IPS-18c (cell line): Measurements from ENCODE around the gene GPC1.

Experiments used
- H3K4me3 ChIP-seq: 2 replicates; pipeline ENCODE4 v1.7.0; 2013; ENCODE audit warnings: low read depth, mild to moderate bottlenecking, low read length, moderate library complexity; ENCODE audit not compliant: insufficient read depth
- H3K9me3 ChIP-seq: one replicate; pipeline ENCODE4 v1.6.1; 2013; ENCODE audit warnings: mild to moderate bottlenecking, low read length, moderate library complexity; ENCODE audit not compliant: control insufficient read depth, insufficient read depth

GPC1 gene

DNA sequence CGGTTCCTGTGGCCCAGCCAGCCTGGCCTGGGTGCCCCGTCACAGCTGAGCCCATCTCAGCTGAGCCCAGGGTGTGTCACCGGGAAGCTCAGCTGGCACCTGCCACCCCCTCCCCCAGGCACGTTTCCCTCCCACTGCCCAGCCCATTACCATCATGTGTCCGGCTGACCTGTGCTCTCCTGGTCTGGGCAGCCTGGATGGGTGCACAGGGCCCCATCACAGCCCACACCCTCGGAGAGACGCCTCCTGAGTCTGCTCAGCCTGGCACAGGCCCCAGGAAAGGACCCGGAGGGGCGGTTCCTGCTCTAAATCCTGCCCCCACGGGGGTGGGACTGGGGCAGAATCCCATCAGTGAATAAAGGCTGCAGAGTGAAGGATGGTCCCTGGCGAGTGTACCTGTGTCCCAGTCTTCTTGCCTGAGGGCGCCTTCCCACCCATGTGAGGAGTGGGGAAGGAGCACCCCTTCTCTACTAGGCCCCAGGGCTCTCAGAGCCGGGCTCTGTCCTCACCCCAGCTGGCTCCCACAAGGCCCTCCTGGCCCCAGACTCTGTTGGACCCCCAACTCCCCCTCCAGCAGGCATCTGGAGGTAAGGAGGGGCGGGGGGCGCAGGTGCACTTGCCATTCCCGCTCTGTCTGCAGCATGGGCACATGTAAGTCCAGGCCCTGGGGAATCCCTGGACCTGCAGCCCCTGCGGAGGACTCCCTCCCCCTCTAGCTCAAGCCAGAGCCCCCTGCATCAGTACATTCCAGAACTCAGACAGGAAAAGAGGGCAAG lies 21.2 kb downstream of the GPC1 start:
- H3K4me3 ChIP-seq, result no peak overlapping the region

DNA sequence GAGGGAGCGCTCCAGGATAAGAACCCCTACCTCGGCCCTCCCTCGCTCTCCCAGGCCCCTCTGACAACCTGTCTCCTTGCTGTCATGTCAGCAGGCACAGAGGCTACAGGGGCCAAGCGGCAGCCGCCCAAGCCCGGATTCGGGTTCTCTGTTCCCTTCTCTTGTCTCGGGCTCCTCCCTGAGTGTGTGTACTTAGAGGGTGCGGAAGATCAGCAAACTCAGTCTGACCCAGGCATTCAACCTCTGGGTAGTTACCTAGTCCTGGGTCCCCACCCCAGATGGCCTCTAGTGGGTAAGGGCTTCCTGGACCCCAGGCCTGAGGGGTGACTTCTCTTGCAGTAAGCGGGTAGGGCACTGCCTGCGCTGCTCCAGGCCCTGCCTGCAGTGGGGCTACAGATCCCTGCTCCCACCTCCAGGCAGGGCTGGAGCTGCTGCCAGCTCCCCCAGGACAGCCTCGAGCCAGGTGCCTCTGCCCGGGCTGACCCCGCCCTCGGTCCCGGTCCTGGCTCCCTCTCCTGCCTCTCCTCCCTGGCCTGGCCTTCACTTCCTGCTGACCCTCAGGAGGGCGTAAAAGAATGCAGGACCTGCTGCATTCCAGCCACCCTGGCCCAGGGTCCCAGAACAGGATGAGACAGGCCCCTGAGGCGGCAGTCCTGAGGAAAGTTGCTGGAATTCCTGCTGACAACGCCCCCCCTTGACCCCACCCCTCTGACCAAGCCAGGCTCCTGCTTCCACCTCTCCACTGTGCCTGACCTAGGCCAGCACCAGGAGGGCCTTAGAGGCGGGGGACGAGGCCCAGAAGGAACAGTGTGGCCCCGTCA lies 22.0 kb downstream of the GPC1 start:
- Histone ChIP-seq H3K9me3 (peaks cover 2% of the 10 kb centered on the region), H3K4me3 (no peak overlapping the region)

More for the DNA sequence above, 21.2 kb downstream of the GPC1 start:
- H3K9me3 ChIP-seq, result peaks cover 2% of the 10 kb centered on the region

DNA sequence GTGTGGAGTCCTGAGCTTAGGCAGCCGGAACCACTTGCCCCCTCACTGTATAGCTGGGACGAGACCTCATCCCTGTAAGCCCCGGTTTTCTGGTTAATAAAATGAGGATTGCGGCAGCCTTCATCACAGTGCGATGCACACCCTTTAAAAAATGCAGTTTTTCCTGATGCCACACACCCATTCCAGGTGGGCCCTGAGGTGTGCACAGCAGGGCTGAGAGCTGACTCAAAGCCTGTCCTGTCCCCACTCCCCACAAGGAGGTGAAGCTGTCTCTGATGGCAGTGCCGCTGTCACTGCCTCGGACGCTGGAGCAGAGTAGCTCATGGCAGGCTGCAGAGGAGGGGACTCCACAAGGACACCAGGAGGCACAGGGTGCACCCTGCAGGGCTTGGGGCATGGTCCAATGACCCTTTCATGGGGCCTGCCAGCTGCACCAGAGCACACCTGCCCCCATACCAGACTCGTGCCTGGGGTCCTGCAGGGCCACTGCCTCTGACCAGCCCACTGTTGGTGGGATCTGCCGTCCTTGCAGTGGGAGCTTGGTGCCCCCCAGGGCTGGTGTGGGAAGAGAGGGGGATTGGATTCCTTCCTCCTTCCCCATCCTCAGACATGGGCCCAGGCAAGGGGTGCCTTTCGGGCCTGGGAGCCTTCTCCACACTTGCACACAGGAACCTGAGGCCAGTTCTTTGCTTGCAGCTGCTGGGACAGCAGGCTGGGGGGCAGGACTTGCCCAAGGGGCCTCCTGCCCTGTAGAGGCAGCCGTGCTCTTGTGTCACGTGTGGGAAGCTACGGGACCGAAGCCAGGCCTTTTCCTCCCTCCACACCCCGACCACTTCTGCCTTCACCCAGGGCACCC lies 22.8 kb downstream of the GPC1 start:
- Histone ChIP-seq H3K9me3 (peaks cover 2% of the 10 kb centered on the region), H3K4me3 (no peak overlapping the region)

DNA sequence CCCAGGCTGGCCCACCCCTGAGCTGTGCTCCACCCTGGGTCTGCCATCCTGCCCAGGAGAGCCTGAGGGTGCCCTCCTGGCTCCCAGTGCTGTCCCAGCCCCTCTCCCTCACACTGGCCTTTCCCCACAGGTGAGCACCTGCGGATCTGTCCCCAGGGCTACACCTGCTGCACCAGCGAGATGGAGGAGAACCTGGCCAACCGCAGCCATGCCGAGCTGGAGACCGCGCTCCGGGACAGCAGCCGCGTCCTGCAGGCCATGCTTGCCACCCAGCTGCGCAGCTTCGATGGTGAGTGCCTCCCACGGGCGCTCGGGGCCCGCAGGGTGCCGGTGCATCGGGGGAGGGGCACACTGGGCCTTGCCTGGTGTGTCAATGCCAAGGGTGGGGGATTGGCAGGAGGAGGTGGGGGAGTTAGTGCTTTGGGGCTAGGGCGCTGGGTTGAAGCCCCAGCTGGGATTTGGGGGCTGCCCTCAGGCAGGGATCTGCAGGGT lies 23.5 kb downstream of the GPC1 start:
- no peak overlapping the region for H3K4me3 ChIP-seq

DNA sequence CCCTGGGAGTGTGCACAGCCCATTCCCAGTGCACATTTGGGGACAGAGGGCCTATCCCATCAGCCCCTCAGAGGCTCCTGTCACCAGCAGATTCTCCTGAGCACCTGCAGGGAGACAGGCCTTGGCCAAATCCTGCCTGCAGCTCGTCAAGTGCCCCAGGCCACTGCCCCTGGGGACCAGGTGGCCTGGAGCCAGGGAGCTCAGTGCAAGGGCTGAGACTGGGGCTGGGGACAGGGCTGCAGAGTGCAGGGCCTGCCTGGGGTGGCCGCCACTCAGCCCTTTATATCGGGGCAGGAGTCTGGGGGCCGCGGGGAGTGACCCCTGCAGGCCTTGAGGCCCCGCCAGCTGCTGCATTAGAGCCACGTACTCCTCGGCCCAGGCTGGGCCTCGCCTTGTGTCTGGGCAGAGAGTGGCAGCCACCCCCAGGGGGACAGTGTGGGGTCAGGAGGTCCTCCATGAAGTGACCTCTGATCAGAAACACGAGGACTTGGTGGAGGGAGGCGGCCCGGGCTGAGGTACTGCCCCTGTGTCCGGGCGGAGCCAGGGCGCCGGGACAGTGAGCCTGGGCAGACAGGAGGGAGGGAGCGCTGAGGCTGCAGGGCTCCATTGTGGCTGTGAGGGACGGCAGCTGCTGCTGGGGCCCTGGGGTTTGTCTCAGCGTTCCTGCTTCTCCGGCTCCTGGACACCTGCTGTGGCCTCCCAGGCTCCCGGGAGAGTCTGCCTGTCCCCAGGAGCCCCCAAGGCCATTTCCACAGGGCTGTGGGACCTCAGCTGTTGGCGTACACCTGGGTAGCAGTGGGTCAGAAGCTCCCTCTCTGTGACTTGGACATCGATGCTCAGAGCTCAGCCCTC lies 24.2 kb downstream of the GPC1 start:
- no peaks in the 10 kb centered on the region for H3K9me3 ChIP-seq
- H3K4me3 ChIP-seq, result no peak overlapping the region

More for the DNA sequence above, 23.5 kb downstream of the GPC1 start:
- H3K9me3 ChIP-seq, result no peaks in the 10 kb centered on the region

DNA sequence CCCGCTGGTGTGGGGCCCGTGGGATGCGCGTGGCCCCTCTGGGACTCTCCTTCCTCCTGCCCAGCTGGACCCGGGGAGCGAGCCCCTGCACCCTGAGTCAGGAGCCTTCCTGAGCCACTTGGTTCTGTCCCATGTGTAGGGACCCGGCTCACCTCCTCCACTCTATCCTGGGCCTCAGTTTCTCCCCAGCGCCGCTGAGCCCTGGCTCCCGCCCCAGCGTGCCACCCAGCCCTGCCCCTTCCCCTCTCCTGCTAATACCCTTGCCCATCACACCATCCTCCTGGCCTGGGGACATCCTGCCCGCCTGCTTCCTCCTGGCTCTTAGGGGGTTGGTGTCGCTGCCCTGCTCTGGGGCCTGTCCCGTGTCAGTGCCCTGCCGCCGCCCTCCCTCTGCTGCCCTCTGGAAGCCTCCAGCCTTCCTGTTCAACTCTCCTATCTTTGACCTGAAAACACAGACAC lies 24.8 kb downstream of the GPC1 start:
- H3K4me3 ChIP-seq, result no peak overlapping the region
- no peaks in the 10 kb centered on the region for H3K9me3 ChIP-seq

DNA sequence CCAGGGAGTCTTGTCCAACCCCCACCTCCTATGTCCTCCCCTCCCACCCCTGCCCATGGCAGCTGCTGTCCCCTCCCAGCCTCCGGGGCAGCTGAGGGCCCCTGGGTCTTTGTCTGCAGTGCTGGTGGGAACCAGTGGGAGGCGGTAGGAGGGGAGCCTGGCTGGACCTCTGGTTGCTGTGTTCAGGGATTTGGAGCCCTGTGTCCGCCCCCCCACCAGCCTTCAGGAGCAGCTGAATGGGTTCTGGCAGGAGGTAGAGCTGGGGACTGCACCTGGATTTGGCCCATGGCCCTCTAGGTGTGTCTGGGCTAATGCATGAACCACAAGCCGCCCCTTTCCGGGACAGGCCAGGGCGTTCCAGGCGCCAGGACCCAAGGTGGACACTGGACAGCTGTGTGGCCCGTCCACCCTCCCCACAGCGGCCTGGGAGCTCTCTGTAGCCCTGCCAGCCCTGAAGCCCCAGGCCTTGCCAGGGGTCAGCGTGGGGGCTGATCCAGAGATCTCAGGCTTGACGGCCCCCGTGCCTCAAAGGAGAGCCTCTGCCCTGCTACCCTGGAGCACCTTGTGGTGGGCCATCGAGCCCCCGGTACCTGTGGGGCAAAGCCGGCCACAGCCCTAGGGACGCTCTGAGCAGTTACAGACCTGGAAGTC lies 25.4 kb downstream of the GPC1 start:
- Histone ChIP-seq H3K9me3 (no peaks in the 10 kb centered on the region), H3K4me3 (no peak overlapping the region)

DNA sequence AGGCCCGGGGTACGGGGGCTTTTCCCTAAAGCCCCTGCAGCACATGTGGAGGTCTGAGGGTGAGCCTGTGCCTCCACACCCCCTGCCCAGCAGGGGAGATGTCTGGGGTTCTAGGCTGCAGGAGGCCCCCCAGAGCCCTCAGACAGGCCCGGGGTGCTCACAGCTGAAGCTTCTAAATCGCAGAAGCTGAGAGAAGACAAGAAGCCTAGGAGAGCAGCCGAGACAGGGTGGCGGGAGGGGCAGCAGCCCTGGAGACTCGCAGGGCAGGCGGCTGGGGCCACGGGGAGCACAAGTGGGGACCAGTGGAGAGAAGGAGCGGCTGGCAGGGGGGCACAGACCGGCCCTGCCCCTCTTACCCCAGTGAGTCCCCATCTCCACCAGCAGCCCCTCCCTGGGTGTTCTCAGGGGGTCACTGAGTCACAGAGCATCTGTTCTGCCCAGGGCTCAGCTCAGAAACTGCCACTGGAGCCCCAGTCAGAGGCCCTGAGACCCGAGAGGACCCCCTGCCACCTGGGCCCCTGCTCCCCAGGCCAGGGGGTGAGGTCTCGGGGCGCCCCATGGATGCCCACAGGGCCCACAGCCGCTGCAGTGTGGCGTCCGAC lies 26.1 kb downstream of the GPC1 start:
- no peak overlapping the region for H3K4me3 ChIP-seq
- no peaks in the 10 kb centered on the region for H3K9me3 ChIP-seq

DNA sequence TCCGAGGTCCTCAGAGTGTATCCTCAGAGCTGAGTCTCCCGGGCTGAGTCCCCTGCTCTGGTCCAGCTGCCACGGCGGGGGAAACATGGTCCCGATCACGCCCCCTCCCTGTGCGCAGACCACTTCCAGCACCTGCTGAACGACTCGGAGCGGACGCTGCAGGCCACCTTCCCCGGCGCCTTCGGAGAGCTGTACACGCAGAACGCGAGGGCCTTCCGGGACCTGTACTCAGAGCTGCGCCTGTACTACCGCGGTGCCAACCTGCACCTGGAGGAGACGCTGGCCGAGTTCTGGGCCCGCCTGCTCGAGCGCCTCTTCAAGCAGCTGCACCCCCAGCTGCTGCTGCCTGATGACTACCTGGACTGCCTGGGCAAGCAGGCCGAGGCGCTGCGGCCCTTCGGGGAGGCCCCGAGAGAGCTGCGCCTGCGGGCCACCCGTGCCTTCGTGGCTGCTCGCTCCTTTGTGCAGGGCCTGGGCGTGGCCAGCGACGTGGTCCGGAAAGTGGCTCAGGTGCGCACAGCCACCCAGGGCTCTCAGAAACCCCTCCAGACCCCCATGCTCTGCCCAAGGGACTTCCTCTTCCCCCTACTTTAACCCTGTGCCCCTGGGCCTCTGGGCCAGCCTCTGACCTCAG lies 26.7 kb downstream of the GPC1 start:
- H3K9me3 ChIP-seq, result no peaks in the 10 kb centered on the region

DNA sequence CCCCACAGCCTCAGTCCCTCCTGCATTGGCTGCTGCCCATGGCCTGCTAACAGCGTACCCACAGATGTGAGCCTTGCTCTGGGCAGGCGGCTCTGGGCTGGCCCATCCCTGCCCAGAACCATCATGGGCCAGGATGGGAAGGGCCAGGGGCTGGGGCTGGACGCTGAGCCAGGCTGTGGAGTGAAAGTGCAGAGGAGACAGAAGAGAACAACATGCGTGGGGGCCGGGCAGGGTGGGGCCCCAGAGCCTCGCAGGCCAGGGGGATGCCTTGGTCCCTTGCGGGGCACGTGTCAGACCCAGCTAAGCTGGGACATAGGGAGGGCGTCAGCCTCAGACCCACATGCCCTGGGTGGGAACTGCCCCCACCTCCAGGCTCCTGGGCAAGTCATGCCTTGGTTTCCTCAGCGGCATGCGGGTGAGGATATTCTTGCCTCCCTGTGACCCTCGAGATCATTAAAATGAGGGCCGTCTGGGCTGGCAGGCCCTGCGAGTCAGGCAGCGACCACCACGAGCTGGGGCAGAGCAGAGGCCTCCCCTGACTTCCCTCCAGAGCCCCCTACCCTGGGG lies 27.3 kb downstream of the GPC1 start:
- H3K4me3 ChIP-seq, result no peak overlapping the region
- no peaks in the 10 kb centered on the region for H3K9me3 ChIP-seq

More for the DNA sequence above, 26.7 kb downstream of the GPC1 start:
- no peak overlapping the region for H3K4me3 ChIP-seq

DNA sequence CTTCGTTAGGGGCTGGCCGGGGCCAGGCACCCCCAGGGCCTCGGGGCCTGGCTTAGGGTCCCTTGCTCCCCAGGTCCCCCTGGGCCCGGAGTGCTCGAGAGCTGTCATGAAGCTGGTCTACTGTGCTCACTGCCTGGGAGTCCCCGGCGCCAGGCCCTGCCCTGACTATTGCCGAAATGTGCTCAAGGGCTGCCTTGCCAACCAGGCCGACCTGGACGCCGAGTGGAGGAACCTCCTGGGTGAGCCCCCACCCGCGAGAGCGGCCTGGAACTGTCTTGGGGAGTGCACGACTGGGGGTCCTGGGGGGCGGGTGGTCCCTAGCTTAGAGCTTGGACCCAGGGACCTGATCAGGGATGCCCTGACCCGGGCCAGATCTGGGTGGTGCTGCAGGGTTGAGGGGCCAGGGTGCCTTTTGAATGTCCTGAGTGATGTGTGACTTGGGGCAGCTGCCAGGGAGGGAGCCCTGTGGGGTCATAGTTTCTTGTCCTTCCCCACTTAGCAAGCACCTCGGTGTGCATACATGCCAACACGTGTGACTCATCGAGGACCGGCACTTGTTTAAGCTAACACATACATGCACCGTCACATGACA lies 27.9 kb downstream of the GPC1 start:
- Histone ChIP-seq H3K9me3 (no peaks in the 10 kb centered on the region), H3K4me3 (no peak overlapping the region)

DNA sequence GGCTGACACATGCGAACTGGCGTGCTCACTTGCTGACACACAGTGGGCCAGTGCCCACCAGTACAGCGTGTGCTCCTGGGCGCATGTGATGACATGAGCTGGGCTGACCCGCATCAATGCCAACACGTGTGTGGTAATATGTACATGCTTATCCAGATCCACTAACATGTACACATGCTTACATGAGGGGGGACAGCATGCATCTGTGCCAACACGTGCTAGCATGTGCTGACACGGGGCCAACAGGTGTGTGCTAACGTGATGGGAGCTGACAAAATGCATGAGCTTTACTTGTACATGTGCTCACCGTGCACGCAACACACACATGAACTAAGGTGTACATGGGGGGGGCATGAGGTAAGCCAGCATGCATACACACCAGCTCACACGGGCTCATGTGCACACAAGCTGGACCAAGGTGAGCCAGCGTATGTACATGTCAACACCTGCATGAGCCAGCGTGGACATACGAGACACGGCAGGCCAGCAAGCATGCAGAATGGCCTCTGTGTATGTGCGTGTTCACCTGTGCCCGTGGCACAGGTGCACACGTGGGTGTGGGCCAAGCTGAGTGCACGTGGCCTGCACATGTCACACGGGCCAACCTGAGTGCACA lies 28.5 kb downstream of the GPC1 start:
- Histone ChIP-seq H3K9me3 (peaks cover 2% of the 10 kb centered on the region), H3K4me3 (no peak overlapping the region)

DNA sequence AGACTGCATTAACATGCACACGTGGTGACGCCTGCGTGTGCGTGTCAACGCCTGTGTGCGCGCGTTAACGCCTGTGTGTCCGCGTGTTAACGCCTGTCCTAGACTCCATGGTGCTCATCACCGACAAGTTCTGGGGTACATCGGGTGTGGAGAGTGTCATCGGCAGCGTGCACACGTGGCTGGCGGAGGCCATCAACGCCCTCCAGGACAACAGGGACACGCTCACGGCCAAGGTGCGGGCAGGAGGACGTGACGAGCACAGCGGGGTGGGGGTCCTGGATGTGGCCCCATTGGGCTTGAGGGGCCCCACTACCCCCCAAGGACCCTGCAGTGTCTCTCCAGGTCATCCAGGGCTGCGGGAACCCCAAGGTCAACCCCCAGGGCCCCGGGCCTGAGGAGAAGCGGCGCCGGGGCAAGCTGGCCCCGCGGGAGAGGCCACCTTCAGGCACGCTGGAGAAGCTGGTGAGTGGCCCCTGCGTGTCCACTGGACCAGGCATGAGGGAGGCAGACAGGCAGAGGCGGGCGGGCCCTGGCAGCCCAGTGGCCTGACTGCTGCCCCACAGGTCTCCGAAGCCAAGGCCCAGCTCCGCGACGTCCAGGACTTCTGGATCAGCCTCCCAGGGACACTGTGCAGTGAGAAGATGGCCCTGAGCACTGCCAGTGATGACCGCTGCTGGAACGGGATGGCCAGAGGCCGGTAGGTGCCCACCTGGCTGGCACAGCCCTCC lies 29.2 kb downstream of the GPC1 start:
- Histone ChIP-seq H3K9me3 (peaks cover 3% of the 10 kb centered on the region), H3K4me3 (no peak overlapping the region)

DNA sequence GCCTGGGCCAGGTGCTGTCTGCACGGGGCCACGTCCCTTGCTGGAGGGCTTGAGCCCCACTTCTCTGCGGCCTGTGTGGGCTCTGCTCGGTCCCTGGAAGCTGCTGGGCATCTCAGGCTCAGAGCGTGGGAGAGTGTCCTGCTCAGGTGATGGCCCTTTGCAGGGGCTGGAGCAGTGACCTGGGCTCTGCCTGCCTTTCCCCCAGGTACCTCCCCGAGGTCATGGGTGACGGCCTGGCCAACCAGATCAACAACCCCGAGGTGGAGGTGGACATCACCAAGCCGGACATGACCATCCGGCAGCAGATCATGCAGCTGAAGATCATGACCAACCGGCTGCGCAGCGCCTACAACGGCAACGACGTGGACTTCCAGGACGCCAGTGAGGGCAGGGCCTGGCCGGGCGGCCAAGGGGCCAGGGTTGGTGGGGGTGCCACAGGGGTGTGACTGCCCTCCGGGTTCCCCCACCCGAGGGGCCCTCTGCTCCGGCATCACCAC lies 29.9 kb downstream of the GPC1 start:
- H3K4me3 ChIP-seq, result no peak overlapping the region
- peaks cover 3% of the 10 kb centered on the region for H3K9me3 ChIP-seq
